Mesendoderm (in vitro differentiated cells): Measurements from ENCODE around the gene FBXL22.

Experiments
- DNase-seq: peaks from one replicate; pipeline ENCODE4 v3.0.0; 2013
- H2AK5ac ChIP-seq: 2 replicates; pipeline ENCODE4 v1.6.1; 2013; ENCODE audit warnings: low read length, inconsistent platforms
- H2BK120ac ChIP-seq: 2 replicates; pipeline ENCODE4 v1.6.1; 2013; ENCODE audit warnings: low read depth, mild to moderate bottlenecking, low read length, moderate library complexity, mixed read lengths
- H2BK15ac ChIP-seq: replicated peaks from 2 replicates; pipeline ENCODE4 v1.6.1; 2013; ENCODE audit warnings: low read depth, mild to moderate bottlenecking, moderate library complexity
- H2BK5ac ChIP-seq: 2 replicates; pipeline ENCODE4 v1.6.1; 2013; ENCODE audit warnings: low read length, inconsistent platforms
- H3K18ac ChIP-seq: 2 replicates; pipeline ENCODE4 v1.6.1; 2013; ENCODE audit warnings: mild to moderate bottlenecking, low read length, mixed read lengths
- H3K23ac ChIP-seq: one replicate; pipeline ENCODE4 v1.6.1; 2013; ENCODE audit warnings: low read length
- H3K27ac ChIP-seq: 2 replicates; pipeline ENCODE4 v1.5.1; 2013; ENCODE audit warnings: low read depth, mild to moderate bottlenecking, inconsistent platforms, low read length, moderate library complexity
- H3K27me3 ChIP-seq: 2 replicates; pipeline ENCODE4 v1.6.1; 2013; ENCODE audit warnings: low read length, control low read depth, mild to moderate bottlenecking, inconsistent platforms; ENCODE audit not compliant: insufficient read depth, poor library complexity
- H3K36me3 ChIP-seq: 2 replicates; pipeline ENCODE4 v1.6.1; 2013; ENCODE audit warnings: low read length, inconsistent platforms; ENCODE audit not compliant: control insufficient read depth, insufficient read depth
- H3K4ac ChIP-seq: one replicate; pipeline ENCODE4 v1.6.1; 2013; ENCODE audit warnings: low read depth, mild to moderate bottlenecking, low read length, moderate library complexity
- H3K4me1 ChIP-seq: 2 replicates; pipeline ENCODE4 v1.6.1; 2013; ENCODE audit warnings: low read depth, low read length, inconsistent platforms; ENCODE audit not compliant: control insufficient read depth
- H3K4me2 ChIP-seq: 2 replicates; pipeline ENCODE4 v1.6.1; 2013; ENCODE audit warnings: low read length
- H3K4me3 ChIP-seq: 2 replicates; pipeline ENCODE4 v1.5.1; 2013; ENCODE audit warnings: mild to moderate bottlenecking, low read length
- H3K56ac ChIP-seq: one replicate; pipeline ENCODE4 v1.6.1; 2013; ENCODE audit warnings: low read length
- H3K79me1 ChIP-seq: 2 replicates; pipeline ENCODE4 v1.6.1; 2013; ENCODE audit warnings: low read length, inconsistent platforms
- H3K79me2 ChIP-seq: 2 replicates; pipeline ENCODE4 v1.6.1; 2013; ENCODE audit warnings: mild to moderate bottlenecking, low read length; ENCODE audit not compliant: control insufficient read depth, insufficient read depth
- H3K9ac ChIP-seq: 2 replicates; pipeline ENCODE4 v1.6.1; 2013; ENCODE audit warnings: low read length, inconsistent platforms
- H4K5ac ChIP-seq: one replicate; pipeline ENCODE4 v1.6.1; 2013; ENCODE audit warnings: low read length
- H4K8ac ChIP-seq: one replicate; pipeline ENCODE4 v1.6.1; 2013; ENCODE audit warnings: low read depth, mild to moderate bottlenecking, control low read depth, low read length, moderate library complexity
- WGBS: extraction: QIAGEN DNeasy Blood & Tissue Kit; methylation state at CpG from one replicate; pipeline ENCODE4 v1.1.7; 2013; ENCODE audit warnings: low lambda C conversion rate, missing lambda C conversion rate; ENCODE audit not compliant: insufficient coverage; ENCODE audit errors: extremely low coverage; 5-methylcytosine and 5-hydroxymethylcytosine counted together

The FBXL22 gene

DNA sequence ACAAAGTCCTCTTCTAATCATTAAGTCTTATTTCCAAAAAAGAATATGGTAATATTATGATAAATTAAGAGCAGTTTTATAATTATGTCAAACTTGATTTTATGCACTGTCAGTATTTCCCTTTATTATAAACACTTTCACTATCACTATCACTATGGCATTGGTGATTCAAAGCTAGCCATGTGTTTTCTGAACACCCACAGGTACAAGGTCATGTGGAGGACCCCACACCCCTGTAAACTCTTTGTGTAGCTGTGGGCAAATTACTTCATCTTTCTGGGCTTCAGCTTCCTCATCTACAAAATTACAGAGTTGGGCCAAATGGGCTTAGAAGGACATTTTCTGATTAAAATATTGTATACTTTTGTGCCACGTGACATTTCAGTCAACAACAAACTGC is 41.7 kb downstream of the FBXL22 start:
- Histone ChIP-seq H3K79me1 (no peaks in the 10 kb centered on the region), H3K56ac (no peak overlapping the region), H4K8ac (no peak overlapping the region), H3K27me3 (no peaks in the 10 kb centered on the region), H3K9ac (no peak overlapping the region), H2AK5ac (no peak overlapping the region), H2BK5ac (no peak overlapping the region), H3K4me2 (no peak overlapping the region), H3K4ac (no peak overlapping the region), H3K23ac (no peak overlapping the region), H4K5ac (no peak overlapping the region), H3K4me3 (no peak overlapping the region), H3K4me1 (no peaks in the 10 kb centered on the region), H3K27ac (no peak overlapping the region), H3K79me2 (no peaks in the 10 kb centered on the region), H2BK15ac (no peak overlapping the region), H2BK120ac (no peak overlapping the region), H3K36me3 (peaks cover 2% of the 10 kb centered on the region), H3K18ac (no peak overlapping the region)
- WGBS = no CpG with 5 or more reads among the region's 1 CpG
- DNase-seq = no peak

DNA sequence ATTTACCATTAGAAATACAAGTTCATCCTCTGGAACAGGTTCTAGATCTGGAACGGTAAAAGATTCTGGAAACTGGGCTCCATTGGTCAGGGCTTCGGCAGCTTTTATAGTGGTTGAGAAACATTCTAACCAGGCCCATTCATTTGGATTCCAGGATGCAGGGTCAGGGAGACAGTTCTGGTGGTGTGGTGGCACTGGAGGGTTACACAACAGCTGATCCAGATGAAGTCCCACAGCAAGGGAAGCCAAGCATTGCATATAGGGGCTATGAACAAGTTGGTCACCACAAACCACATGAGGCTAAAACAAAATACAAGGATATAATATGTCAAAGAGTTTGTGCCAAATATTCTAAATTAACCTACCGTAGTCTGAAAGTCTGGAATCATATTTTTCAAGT is 43.0 kb downstream of the FBXL22 start:
- Histone ChIP-seq H3K36me3 (peaks cover 2% of the 10 kb centered on the region), H3K4me1 (no peaks in the 10 kb centered on the region), H2BK15ac (no peak overlapping the region), H3K27me3 (no peaks in the 10 kb centered on the region), H3K18ac (no peak overlapping the region), H3K23ac (no peak overlapping the region), H4K8ac (no peak overlapping the region), H3K56ac (no peak overlapping the region), H2BK5ac (no peak overlapping the region), H2BK120ac (no peak overlapping the region), H3K9ac (no peak overlapping the region), H3K79me1 (no peaks in the 10 kb centered on the region), H3K4me2 (no peak overlapping the region), H3K27ac (no peak overlapping the region), H4K5ac (no peak overlapping the region), H3K79me2 (no peaks in the 10 kb centered on the region), H3K4me3 (no peak overlapping the region), H2AK5ac (no peak overlapping the region), H3K4ac (no peak overlapping the region)
- DNase-seq = no peak
- no CpG with 5 or more reads among the region's 3 CpGs for WGBS
